GM12872 (cell line): ENCODE data around the gene MTCL3.

Experiments
- CTCF ChIP-seq: IDR thresholded peaks from 3 replicates; pipeline ENCODE4 v1.5.1; 2011; ENCODE audit warnings: low read depth, mild to moderate bottlenecking, low read length, moderate library complexity; ENCODE audit not compliant: insufficient read depth

Gene MTCL3

GRCh38 chr6:127423921-127424320 lies 95.2 kb downstream of the MTCL3 start:
- TF ChIP-seq CTCF, result no peak
